ENCODE data around the gene ADAMTS3. TPM values are rescaled to one million over a fixed set of nuclear protein-coding genes. Genes with fewer than 3 reads are reported as not detected.

The ADAMTS3 gene
- total RNA-seq, 2 experiments from 2014 or later, result not detected

DNA sequence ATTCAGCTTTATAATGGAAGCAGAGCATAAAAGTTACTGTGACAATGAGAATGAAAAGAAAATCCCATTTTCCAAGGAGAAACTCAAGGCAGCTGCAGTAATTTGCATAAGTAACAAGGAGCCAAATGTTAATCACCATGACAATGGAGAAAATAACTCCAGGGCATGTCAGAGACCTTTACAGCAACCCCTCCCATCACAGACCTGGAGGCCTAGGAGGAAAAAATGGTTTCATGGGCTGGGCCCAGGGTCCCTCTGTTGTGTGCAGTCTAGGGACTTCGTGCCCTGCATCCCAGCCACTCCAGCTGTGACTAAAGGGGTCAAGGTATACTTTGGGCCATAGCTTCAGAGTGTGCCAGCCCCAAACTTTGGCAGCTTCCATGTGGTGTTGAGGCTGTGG, 313.8 kb downstream of the ADAMTS3 start:
- Mint-ChIP-seq H3K27ac (no peak overlapping the region), H3K4me3 (no peak overlapping the region), H3K4me1 (ENCODE audit: low read depth) (no peaks in the 10 kb centered on the region), H3K27me3 (no peaks in the 10 kb centered on the region), H3K36me3 (ENCODE audit: low read depth) (no peaks in the 10 kb centered on the region), H3K9me3 (peaks cover 5% of the 10 kb centered on the region)
- CTCF ChIA-PET, result no interaction called here
- TF ChIP-seq, protein P1, sequence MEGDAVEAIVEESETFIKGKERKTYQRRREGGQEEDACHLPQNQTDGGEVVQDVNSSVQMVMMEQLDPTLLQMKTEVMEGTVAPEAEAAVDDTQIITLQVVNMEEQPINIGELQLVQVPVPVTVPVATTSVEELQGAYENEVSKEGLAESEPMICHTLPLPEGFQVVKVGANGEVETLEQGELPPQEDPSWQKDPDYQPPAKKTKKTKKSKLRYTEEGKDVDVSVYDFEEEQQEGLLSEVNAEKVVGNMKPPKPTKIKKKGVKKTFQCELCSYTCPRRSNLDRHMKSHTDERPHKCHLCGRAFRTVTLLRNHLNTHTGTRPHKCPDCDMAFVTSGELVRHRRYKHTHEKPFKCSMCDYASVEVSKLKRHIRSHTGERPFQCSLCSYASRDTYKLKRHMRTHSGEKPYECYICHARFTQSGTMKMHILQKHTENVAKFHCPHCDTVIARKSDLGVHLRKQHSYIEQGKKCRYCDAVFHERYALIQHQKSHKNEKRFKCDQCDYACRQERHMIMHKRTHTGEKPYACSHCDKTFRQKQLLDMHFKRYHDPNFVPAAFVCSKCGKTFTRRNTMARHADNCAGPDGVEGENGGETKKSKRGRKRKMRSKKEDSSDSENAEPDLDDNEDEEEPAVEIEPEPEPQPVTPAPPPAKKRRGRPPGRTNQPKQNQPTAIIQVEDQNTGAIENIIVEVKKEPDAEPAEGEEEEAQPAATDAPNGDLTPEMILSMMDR (IDR thresholded peaks at IDR 0.05), result no peak
- intact Hi-C loops (cut with micrococcal nuclease), result no loop called here
- no peak for DNase-seq
- no peak for ATAC-seq
- POLR2A ChIA-PET, result no interaction called here

DNA sequence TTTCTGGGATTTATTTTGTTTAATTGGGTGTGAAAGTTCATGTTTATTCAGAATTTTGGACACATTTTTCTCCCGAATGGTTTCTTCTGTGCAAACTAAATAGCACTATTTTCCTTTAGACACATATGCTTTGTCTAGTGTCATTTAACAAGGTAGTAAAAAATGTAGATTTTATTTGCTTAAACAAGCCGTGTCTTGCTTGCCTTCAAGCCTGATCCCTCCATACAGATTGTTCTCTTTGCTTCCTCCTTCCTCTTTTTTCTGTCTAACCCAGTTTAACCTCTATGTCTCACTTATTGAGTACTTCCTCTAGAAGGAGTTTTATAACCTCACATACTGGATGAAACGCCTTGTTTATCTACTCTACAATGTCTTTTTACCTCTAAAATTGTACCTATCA, 325.4 kb downstream of the ADAMTS3 start:
- no peaks in the 10 kb centered on the region for H3K4me1 Mint-ChIP-seq (ENCODE audit: low read depth)
- no peaks in the 10 kb centered on the region for H3K36me3 Mint-ChIP-seq (ENCODE audit: low read depth)
- H3K27ac Mint-ChIP-seq, result no peak overlapping the region
- intact Hi-C loops (cut with micrococcal nuclease), result no loop called here
- no peak overlapping the region for H3K4me3 Mint-ChIP-seq
- no peaks in the 10 kb centered on the region for H3K27me3 Mint-ChIP-seq
- CTCF ChIA-PET, result no interaction called here
- TF ChIP-seq, protein P1 (IDR thresholded peaks at IDR 0.05), result no peak
- DNase-seq (no peak), ATAC-seq (no peak)
- POLR2A ChIA-PET, result no interaction called here
- no peaks in the 10 kb centered on the region for H3K9me3 Mint-ChIP-seq

DNA sequence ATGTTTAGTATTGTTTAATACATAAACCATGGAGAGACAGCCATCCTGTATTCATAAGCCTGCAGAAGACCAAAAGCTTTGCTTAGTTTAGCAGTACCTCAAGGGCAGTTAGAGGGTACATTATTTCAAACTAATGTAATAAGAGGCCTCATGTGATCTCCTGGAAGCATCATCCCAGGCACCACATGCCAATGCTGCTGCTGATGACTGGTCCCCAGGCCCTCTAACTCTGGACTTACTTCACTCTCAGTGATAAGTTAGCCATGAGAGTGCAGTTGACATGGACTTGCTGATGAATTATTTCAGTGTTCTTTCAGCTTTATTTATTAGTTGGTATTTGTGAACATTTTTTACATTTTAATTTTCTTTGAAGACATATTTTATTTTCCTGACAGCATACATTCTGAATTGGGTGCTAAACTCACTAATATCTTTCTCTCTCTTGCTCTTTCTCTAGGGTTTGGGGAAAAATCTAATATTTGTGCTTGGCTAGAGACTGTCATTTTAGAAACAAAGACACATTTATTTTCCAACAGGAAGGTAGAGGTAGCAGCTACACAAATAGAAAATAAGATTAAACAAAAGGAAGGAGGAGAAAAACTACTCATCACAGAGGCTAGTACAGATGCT, 329.4 kb downstream of the ADAMTS3 start:
- no peak for DNase-seq
- Mint-ChIP-seq H3K27me3 (no peaks in the 10 kb centered on the region), H3K36me3 (ENCODE audit: low read depth) (no peaks in the 10 kb centered on the region), H3K9me3 (no peaks in the 10 kb centered on the region), H3K4me1 (ENCODE audit: low read depth) (no peaks in the 10 kb centered on the region), H3K4me3 (no peak overlapping the region), H3K27ac (no peak overlapping the region)
- no peak for ATAC-seq
- TF ChIP-seq, protein P1 (IDR thresholded peaks at IDR 0.05), result no peak
- intact Hi-C loops (cut with micrococcal nuclease), result no loop called here
- ChIA-PET CTCF (interaction anchor here (1.1 kb wide), 1 partner anchor 20 kb away, joined by 3 read pairs; no protein-coding TSS in a partner anchor), POLR2A (no interaction called here)
